K562 (cell line): ENCODE measurements around the gene PARD6B. TPM values are rescaled to one million over a fixed set of nuclear protein-coding genes. Genes with fewer than 3 reads are reported as not detected.

Experiments
- ATAC-seq: fragments of 200-7000 bp; cut with Tn5 transposase; 3 replicates; pipeline ENCODE4 v1.9.1; 2020; ENCODE audit warnings: moderate library complexity
- BruUV-seq: library from RNA; stranded (reverse); fragments of 400-500 nt; replicated peaks from 2 replicates; lab custom pipeline; 2021; lab: Mats Ljungman, UMichigan
- CTCF ChIA-PET: fragments of 300-600 bp; formaldehyde crosslinking; extraction: SDS; loops from one replicate; lab custom pipeline; 2021; ENCODE audit warnings: low intra/inter-chr PET ratio; lab: Yijun Ruan, JAX
- POLR2A ChIA-PET: fragments of 300-600, 350-650 bp; sonication (Branson Sonifier 250); formaldehyde crosslinking; extraction: SDS; loops from one replicate; lab custom pipeline; 2021; ENCODE audit warnings: antibody characterized with exemption, inconsistent platforms; lab: Yijun Ruan, JAX
- DNase-seq, 4 experiments: peaks; one replicate each; pipeline versions ENCODE4 v3.0.0 to v3.0.0-alpha.2; 2011 to 2018; ENCODE audit warnings: low spot score in 3 of 4, mixed read lengths in 3 of 4; ENCODE audit errors: extremely low read depth in 1 of 4
- FAIRE-seq: peaks from 2 replicates; lab custom pipeline; 2011; peaks lifted over from hg19 to GRCh38; lab: Jason Lieb, UNC
- H2AFZ ChIP-seq: 2 replicates; pipeline ENCODE4 v1.6.0; 2011; ENCODE audit warnings: low read depth, low read length, control low read depth, inconsistent platforms
- H3K27ac ChIP-seq: fragments of 200-600 bp; 3 replicates; pipeline ENCODE4 v1.8.0; 2011; ENCODE audit warnings: low read depth, mild to moderate bottlenecking, control low read depth, inconsistent platforms, low read length, moderate library complexity, mixed read lengths; ENCODE audit errors: extremely low read depth
- H3K27me3 ChIP-seq, 2 experiments: fragments of 300-600 bp in 1 of 2; 2 replicates in 1 of 2; 3 replicates in 1 of 2; pipeline versions ENCODE4 v1.6.0 to v1.8.0; 2011; ENCODE audit warnings: inconsistent platforms in 2 of 2, low read length in 2 of 2, mild to moderate bottlenecking in 1 of 2, mixed read lengths in 1 of 2, moderate library complexity in 1 of 2; ENCODE audit not compliant: control insufficient read depth in 2 of 2, insufficient read depth in 2 of 2
- H3K36me3 ChIP-seq: fragments of 300-600 bp; 3 replicates; pipeline ENCODE4 v1.8.0; 2011; ENCODE audit warnings: mild to moderate bottlenecking, low read length, inconsistent platforms; ENCODE audit not compliant: control insufficient read depth, insufficient read depth
- H3K4me1 ChIP-seq, 2 experiments: fragments of 200-600 bp in 1 of 2; replicated peaks in 1 of 2; 2 replicates in 1 of 2; 3 replicates in 1 of 2; pipeline versions ENCODE4 v1.5.1 to v1.8.0; 2011; ENCODE audit warnings: inconsistent platforms in 2 of 2, low read length in 2 of 2, mild to moderate bottlenecking in 1 of 2, mixed read lengths in 1 of 2, moderate library complexity in 1 of 2; ENCODE audit not compliant: control insufficient read depth in 2 of 2, insufficient read depth in 2 of 2
- H3K4me2 ChIP-seq: 2 replicates; pipeline ENCODE4 v1.6.1; 2011; ENCODE audit warnings: low read length, control low read depth, inconsistent platforms, mixed read lengths; ENCODE audit not compliant: insufficient read depth
- H3K4me3 ChIP-seq: fragments of 200-600 bp; sonication (generic), shearing (Covaris generic); 2 replicates; pipeline ENCODE4 v1.5.1; 2016; ENCODE audit warnings: control low read depth, inconsistent platforms
- H3K79me2 ChIP-seq: fragments of 200-600 bp; 3 replicates; pipeline ENCODE4 v1.8.0; 2011; ENCODE audit warnings: low read length, inconsistent platforms; ENCODE audit not compliant: control insufficient read depth, insufficient read depth
- H3K9ac ChIP-seq, 2 experiments: 2 replicates each; pipeline versions ENCODE4 v1.6.0 to v1.6.1; 2011; ENCODE audit warnings: low read depth in 2 of 2, low read length in 2 of 2, control low read depth in 1 of 2, inconsistent platforms in 1 of 2, mild to moderate bottlenecking in 1 of 2, mixed read lengths in 1 of 2; ENCODE audit not compliant: insufficient read depth in 1 of 2
- H3K9me1 ChIP-seq: one replicate; pipeline ENCODE4 v1.6.0; 2011; ENCODE audit warnings: inconsistent platforms, mild to moderate bottlenecking, low read length, moderate library complexity; ENCODE audit not compliant: control insufficient read depth, insufficient read depth
- H3K9me3 ChIP-seq: replicated peaks from 2 replicates; pipeline ENCODE4 v1.5.1; 2011; ENCODE audit warnings: low read depth, low read length, inconsistent platforms; ENCODE audit not compliant: control insufficient read depth, insufficient read depth
- H4K20me1 ChIP-seq: replicated peaks from 2 replicates; pipeline ENCODE4 v1.6.1; 2011; ENCODE audit warnings: low read length, inconsistent platforms, mixed read lengths; ENCODE audit not compliant: control insufficient read depth, insufficient read depth
- CTCF ChIP-seq, 3 experiments: IDR thresholded peaks in 2 of 3; conservative IDR thresholded peaks in 1 of 3; 2 replicates each; pipeline ENCODE4 v1.5.1; 2011 to 2012; ENCODE audit warnings: low read length in 3 of 3, mild to moderate bottlenecking in 3 of 3, control low read depth in 2 of 3, improper control_type of control experiment in 1 of 3, inconsistent platforms in 1 of 3, low read depth in 1 of 3, mixed read lengths in 1 of 3, moderate library complexity in 1 of 3; ENCODE audit not compliant: insufficient read depth in 2 of 3
- ELF2 ChIP-seq: fragments of 250-450 bp; sonication (Bioruptor Pico); IDR thresholded peaks from 2 replicates; pipeline ENCODE4 v1.5.0; 2021; ENCODE audit warnings: mild to moderate bottlenecking
- NFRKB ChIP-seq: fragments of 450-650 bp; IDR thresholded peaks from 2 replicates; pipeline ENCODE4 v1.6.1; 2016; ENCODE audit warnings: low read depth
- RBM17 ChIP-seq: fragments of 200-400 bp; formaldehyde crosslinking; IDR thresholded peaks from 2 replicates; pipeline ENCODE4 v1.6.1; 2017; ENCODE audit warnings: low read depth, mild to moderate bottlenecking, low read length, borderline replicate concordance
- ZNF124 ChIP-seq: sonication (generic); formaldehyde crosslinking; IDR thresholded peaks from 2 replicates; pipeline ENCODE4 v1.8.1; 2022; ENCODE audit warnings: missing genetic modification reagents
- ZNF311 ChIP-seq: fragments of 250-450 bp; sonication (Bioruptor Pico); IDR thresholded peaks from 2 replicates; pipeline ENCODE4 v1.4.0; 2020; ENCODE audit warnings: mild to moderate bottlenecking, moderate library complexity
- ZNF347 ChIP-seq: fragments of 450-650 bp; formaldehyde crosslinking; IDR thresholded peaks from 2 replicates; pipeline ENCODE4 v1.4.0; 2020; ENCODE audit warnings: low read depth, mild to moderate bottlenecking, moderate library complexity
- WGBS: fragments of 100-300 bp; shearing (Covaris generic); methylation state at CpG from one replicate; pipeline ENCODE4 v1.1.6; 2016; ENCODE audit warnings: low coverage, mixed read lengths; ENCODE audit not compliant: insufficient coverage; ENCODE audit errors: missing lambda C conversion rate; 5-methylcytosine and 5-hydroxymethylcytosine counted together
- in situ Hi-C: fragments of 300-500 bp; cut with MboI; formaldehyde crosslinking; loops from 4 replicates; pipeline ENCODE4 v1.15.0; 2018; ENCODE audit warnings: inconsistent platforms, mixed read lengths
- intact Hi-C: fragments of 100-400 bp; cut with micrococcal nuclease; formaldehyde crosslinking; loops from 2 replicates; pipeline ENCODE4 v1.14.2; 2022
- polyA plus RNA-seq, 8 experiments: library from polyadenylated mRNA; depleted of rRNA in 4 of 8; stranded (reverse) in 5 of 8; unstranded in 3 of 8; fragments of >200 nt; fragmentation: Nextera tagmentation in 2 of 8; fragmentation: Illumina TruSeq in 1 of 8; extraction: Ambion mirVana in 2 of 8; extraction: Trizol in 1 of 8; gene quantifications; 2 replicates each; pipeline versions ENCODE4 v1.2.1 to v1.2.3, GENCODE V29; 2011 to 2014; ENCODE audit warnings: inconsistent platforms in 1 of 8, missing spikeins in 1 of 8
- total RNA-seq, 7 experiments: library from RNA; depleted of rRNA in 6 of 7; stranded (reverse); fragments of >200 nt in 6 of 7; fragmentation: Illumina TruSeq in 2 of 7; extraction: Trizol in 2 of 7; gene quantifications; 2 replicates each; pipeline versions ENCODE4 v1.2.1 to v1.2.3, GENCODE V29; 2011 to 2021; ENCODE audit warnings: low replicate concordance in 1 of 7
- TF ChIP-seq, protein P1 (sequence below), 3 experiments: fragments of 200-800 bp in 1 of 3; fragments of 250-450 bp in 1 of 3; fragments of 450-650 bp in 1 of 3; sonication (Bioruptor Pico) in 1 of 3; sonication (Bioruptor generic) in 1 of 3; formaldehyde crosslinking in 1 of 3; IDR thresholded peaks; 2 replicates each; pipeline versions ENCODE4 v1.6.1 to v1.8.0; 2016 to 2022; ENCODE audit warnings: mild to moderate bottlenecking in 2 of 3, missing genetic modification characterization in 2 of 3, missing compliant biosample characterization in 1 of 3, moderate library complexity in 1 of 3

PARD6B gene
- total and polyA plus RNA-seq, 9 of the 15 experiments (the other 6 are each of a cell fraction or from before 2014, with no cell fraction given) = 1.7 to 12.3 (median 5.5) TPM

DNA sequence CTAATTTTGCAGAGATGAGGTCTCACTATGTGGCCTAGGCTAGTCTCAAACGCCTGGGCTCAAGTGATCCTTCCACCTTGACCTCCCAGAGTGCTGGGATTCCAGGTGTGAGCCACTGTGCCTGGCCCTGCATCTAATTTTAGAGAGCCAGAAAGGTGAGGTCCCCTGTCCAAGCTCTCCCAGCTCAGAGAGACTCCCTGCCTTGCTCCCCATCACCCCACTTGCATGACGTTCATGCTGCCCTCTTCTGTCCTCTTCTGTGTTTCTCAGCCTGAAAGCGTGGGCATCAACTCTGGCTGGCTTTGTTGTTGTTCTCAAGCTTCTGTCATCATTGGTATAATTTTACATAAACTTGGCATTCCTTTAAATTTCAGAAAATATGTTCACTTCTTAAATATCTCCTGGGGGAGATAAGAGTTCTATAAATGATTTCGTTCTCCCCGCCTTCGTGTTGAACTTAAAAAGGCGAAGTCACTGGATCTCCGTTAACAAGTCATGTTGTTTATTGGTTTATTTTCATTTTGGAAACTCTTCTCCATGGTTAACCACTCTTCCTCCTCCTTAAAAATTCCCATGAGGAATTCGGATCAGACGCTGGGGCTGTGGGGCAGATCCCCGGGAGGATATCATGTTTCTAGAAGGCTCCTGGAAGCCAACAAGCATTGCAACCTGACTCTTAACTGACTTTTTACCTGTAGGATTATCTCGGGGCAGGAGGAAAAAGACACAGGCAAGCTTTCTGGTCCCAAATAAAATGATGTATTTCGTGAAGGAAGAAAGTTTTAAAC lies 13.2 kb upstream of the PARD6B start:
- peak overlapping the region; percentile 41; the same call in 1 of the 2 replicates for H2AFZ ChIP-seq
- H3K36me3 ChIP-seq = no peaks in the 10 kb centered on the region
- no peak overlapping the region for H3K4me3 ChIP-seq
- DNase-seq (no peak), FAIRE-seq (no peak), ATAC-seq (peak; percentile 28; the same call in 2 of the 3 replicates)
- H3K9ac ChIP-seq = peak overlapping the region in 1 of 2 experiments; percentile 18; a peak in 1 of 4 replicates
- H4K20me1 ChIP-seq = no peaks in the 10 kb centered on the region
- H3K9me1 ChIP-seq = no peaks in the 10 kb centered on the region
- WGBS = 52% methylated on average over 13 of the region's 13 CpGs
- in situ Hi-C loops = no loop called here
- H3K4me2 ChIP-seq = no peak overlapping the region
- BruUV-seq = no TSS peak
- ChIA-PET CTCF (interaction anchor here (0.7 kb wide), 1 partner anchor 70 kb away, joined by 3 read pairs; no protein-coding TSS in a partner anchor), POLR2A (interaction anchor here (0.5 to 4.3 kb wide), 3 partner anchors 12 to 120 kb away, joined by 3 to 21 read pairs (median 4); partner anchors contain the start of gene PARD6B)
- H3K27me3 ChIP-seq = no peaks in the 10 kb centered on the region
- H3K27ac ChIP-seq = no peak overlapping the region
- intact Hi-C loops = no loop called here
- TF ChIP-seq RBM17 = no peak
- TF ChIP-seq ELF2 (CRISPR knock-in tag) = no peak
- peak in 2 of 3 experiments; percentile 18 to 28; a peak in 3 of 6 replicates for TF ChIP-seq CTCF (IDR thresholded peaks at IDR 0.05 in 2 of 3, conservative IDR thresholded peaks at IDR 0.05 in 1 of 3; ENCODE audit: insufficient read depth in 2 of 3, low read depth in 1 of 3, low read length in 3 of 3)
- TF ChIP-seq NFRKB = no peak
- TF ChIP-seq ZNF347 = no peak
- no peak for TF ChIP-seq ZNF124
- TF ChIP-seq, protein P1, sequence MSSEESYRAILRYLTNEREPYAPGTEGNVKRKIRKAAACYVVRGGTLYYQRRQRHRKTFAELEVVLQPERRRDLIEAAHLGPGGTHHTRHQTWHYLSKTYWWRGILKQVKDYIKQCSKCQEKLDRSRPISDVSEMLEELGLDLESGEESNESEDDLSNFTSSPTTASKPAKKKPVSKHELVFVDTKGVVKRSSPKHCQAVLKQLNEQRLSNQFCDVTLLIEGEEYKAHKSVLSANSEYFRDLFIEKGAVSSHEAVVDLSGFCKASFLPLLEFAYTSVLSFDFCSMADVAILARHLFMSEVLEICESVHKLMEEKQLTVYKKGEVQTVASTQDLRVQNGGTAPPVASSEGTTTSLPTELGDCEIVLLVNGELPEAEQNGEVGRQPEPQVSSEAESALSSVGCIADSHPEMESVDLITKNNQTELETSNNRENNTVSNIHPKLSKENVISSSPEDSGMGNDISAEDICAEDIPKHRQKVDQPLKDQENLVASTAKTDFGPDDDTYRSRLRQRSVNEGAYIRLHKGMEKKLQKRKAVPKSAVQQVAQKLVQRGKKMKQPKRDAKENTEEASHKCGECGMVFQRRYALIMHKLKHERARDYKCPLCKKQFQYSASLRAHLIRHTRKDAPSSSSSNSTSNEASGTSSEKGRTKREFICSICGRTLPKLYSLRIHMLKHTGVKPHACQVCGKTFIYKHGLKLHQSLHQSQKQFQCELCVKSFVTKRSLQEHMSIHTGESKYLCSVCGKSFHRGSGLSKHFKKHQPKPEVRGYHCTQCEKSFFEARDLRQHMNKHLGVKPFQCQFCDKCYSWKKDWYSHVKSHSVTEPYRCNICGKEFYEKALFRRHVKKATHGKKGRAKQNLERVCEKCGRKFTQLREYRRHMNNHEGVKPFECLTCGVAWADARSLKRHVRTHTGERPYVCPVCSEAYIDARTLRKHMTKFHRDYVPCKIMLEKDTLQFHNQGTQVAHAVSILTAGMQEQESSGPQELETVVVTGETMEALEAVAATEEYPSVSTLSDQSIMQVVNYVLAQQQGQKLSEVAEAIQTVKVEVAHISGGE (CRISPR knock-in tag; IDR thresholded peaks at IDR 0.05) = peak in 1 of 3 experiments; percentile 90; a peak in 2 of 6 replicates
- TF ChIP-seq ZNF311 (CRISPR knock-in tag) = no peak
- no peaks in the 10 kb centered on the region for H3K9me3 ChIP-seq
- no peaks in the 10 kb centered on the region for H3K79me2 ChIP-seq
- H3K4me1 ChIP-seq = peaks cover 14 to 15% of the 10 kb centered on the region in 2 experiments; a peak in 4 of 5 replicates
